ENCODE measurements around the gene CD38.

CD38 gene

GRCh38 chr4:15885422-15885821 is 107.3 kb downstream of the CD38 start (continued):
- TF ChIP-seq, protein P1, sequence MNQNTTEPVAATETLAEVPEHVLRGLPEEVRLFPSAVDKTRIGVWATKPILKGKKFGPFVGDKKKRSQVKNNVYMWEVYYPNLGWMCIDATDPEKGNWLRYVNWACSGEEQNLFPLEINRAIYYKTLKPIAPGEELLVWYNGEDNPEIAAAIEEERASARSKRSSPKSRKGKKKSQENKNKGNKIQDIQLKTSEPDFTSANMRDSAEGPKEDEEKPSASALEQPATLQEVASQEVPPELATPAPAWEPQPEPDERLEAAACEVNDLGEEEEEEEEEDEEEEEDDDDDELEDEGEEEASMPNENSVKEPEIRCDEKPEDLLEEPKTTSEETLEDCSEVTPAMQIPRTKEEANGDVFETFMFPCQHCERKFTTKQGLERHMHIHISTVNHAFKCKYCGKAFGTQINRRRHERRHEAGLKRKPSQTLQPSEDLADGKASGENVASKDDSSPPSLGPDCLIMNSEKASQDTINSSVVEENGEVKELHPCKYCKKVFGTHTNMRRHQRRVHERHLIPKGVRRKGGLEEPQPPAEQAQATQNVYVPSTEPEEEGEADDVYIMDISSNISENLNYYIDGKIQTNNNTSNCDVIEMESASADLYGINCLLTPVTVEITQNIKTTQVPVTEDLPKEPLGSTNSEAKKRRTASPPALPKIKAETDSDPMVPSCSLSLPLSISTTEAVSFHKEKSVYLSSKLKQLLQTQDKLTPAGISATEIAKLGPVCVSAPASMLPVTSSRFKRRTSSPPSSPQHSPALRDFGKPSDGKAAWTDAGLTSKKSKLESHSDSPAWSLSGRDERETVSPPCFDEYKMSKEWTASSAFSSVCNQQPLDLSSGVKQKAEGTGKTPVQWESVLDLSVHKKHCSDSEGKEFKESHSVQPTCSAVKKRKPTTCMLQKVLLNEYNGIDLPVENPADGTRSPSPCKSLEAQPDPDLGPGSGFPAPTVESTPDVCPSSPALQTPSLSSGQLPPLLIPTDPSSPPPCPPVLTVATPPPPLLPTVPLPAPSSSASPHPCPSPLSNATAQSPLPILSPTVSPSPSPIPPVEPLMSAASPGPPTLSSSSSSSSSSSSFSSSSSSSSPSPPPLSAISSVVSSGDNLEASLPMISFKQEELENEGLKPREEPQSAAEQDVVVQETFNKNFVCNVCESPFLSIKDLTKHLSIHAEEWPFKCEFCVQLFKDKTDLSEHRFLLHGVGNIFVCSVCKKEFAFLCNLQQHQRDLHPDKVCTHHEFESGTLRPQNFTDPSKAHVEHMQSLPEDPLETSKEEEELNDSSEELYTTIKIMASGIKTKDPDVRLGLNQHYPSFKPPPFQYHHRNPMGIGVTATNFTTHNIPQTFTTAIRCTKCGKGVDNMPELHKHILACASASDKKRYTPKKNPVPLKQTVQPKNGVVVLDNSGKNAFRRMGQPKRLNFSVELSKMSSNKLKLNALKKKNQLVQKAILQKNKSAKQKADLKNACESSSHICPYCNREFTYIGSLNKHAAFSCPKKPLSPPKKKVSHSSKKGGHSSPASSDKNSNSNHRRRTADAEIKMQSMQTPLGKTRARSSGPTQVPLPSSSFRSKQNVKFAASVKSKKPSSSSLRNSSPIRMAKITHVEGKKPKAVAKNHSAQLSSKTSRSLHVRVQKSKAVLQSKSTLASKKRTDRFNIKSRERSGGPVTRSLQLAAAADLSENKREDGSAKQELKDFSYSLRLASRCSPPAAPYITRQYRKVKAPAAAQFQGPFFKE (tag by site-specific recombination; IDR thresholded peaks at IDR 0.05; ENCODE audit: borderline replicate concordance): no peak
- TF ChIP-seq ZNF843 (tag by site-specific recombination; IDR thresholded peaks at IDR 0.05) (no peak), AEBP2 (tag by site-specific recombination; IDR thresholded peaks at IDR 0.05; ENCODE audit: borderline replicate concordance) (no peak), ZNF292 (tag by site-specific recombination; IDR thresholded peaks at IDR 0.05; ENCODE audit: borderline replicate concordance, low read depth) (no peak)

GRCh38 chr4:15888515-15888914 is 110.4 kb downstream of the CD38 start:
- H3K4me1 ChIP-seq (ENCODE audit: control insufficient read depth, insufficient read depth, low read length): no peaks in the 10 kb centered on the region
- TF ChIP-seq ZNF280D (tag by site-specific recombination; IDR thresholded peaks at IDR 0.05): no peak
- no peak for TF ChIP-seq ZFHX2 (tag by site-specific recombination; conservative IDR thresholded peaks at IDR 0.05)
- no peaks in the 10 kb centered on the region for H3K9me3 ChIP-seq (ENCODE audit: control insufficient read depth, insufficient read depth, low read depth, low read length)
- POLR2A ChIA-PET: no interaction called here
- no peaks in the 10 kb centered on the region for H3K36me3 ChIP-seq (ENCODE audit: control insufficient read depth in 2 of 2, insufficient read depth in 1 of 2, low read length in 2 of 2)
- H3K4me3 ChIP-seq (ENCODE audit: low read depth, low read length): no peak overlapping the region
- no peak overlapping the region for H3K27ac ChIP-seq (ENCODE audit: extremely low read depth, low read depth, low read length)
- CTCF ChIA-PET: interaction anchor here (0.6 to 3.9 kb wide), 2 partner anchors 67 to 769 kb away, joined by 3 to 13 read pairs; no protein-coding TSS in a partner anchor

- no peak overlapping the region for H3K27ac ChIP-seq (ENCODE audit: extremely low read depth, low read depth, low read length)
- H3K4me3 ChIP-seq (ENCODE audit: low read depth, low read length): no peak overlapping the region
- no peaks in the 10 kb centered on the region for H3K9me3 ChIP-seq (ENCODE audit: control insufficient read depth, insufficient read depth, low read depth, low read length)
- POLR2A ChIA-PET: no interaction called here
- no peaks in the 10 kb centered on the region for H3K36me3 ChIP-seq (ENCODE audit: control insufficient read depth in 2 of 2, insufficient read depth in 1 of 2, low read length in 2 of 2)
- no peaks in the 10 kb centered on the region for H3K4me1 ChIP-seq (ENCODE audit: control insufficient read depth, insufficient read depth, low read length)
- CTCF ChIA-PET: interaction anchor here (0.6 to 3.9 kb wide), 2 partner anchors 11 to 65 kb away, joined by 3 to 13 read pairs; no protein-coding TSS in a partner anchor
- TF ChIP-seq ZNF24 (tag by site-specific recombination; IDR thresholded peaks at IDR 0.05): no peak
- no peak for TF ChIP-seq ZNF404 (tag by site-specific recombination; IDR thresholded peaks at IDR 0.05)
- no peak for TF ChIP-seq ZBTB1 (tag by site-specific recombination; IDR thresholded peaks at IDR 0.05)
- TF ChIP-seq ZNF274 (IDR thresholded peaks at IDR 0.05; ENCODE audit: low read length): no peak
- no peak for TF ChIP-seq ZNF274 (tag by site-specific recombination; IDR thresholded peaks at IDR 0.05; ENCODE audit: borderline replicate concordance)
- TF ChIP-seq ZNF701 (tag by site-specific recombination; IDR thresholded peaks at IDR 0.05): no peak
- no peak for TF ChIP-seq ZNF518A (tag by site-specific recombination; conservative IDR thresholded peaks at IDR 0.05; ENCODE audit: low read depth)
- TF ChIP-seq ZNF423 (tag by site-specific recombination; IDR thresholded peaks at IDR 0.05): no peak
- no peak for TF ChIP-seq ZFHX2 (tag by site-specific recombination; conservative IDR thresholded peaks at IDR 0.05)
- no peak for TF ChIP-seq ZNF114 (tag by site-specific recombination; IDR thresholded peaks at IDR 0.05)
- no peak for TF ChIP-seq SALL2 (tag by site-specific recombination; IDR thresholded peaks at IDR 0.05; ENCODE audit: borderline replicate concordance)
- no peak for TF ChIP-seq HOXA7 (CRISPR knock-in tag; IDR thresholded peaks at IDR 0.05; ENCODE audit: borderline replicate concordance)
Measured at GRCh38 chr4:15890246-15890829, 112.2 kb downstream of the CD38 start.

All from HEK293 (cell line).